GM12873 (cell line): Measurements from ENCODE around the gene GNAT1.

Source experiments
- CTCF ChIP-seq: IDR thresholded peaks from 2 replicates; pipeline ENCODE4 v1.5.1; 2012; ENCODE audit warnings: low read depth, mild to moderate bottlenecking, moderate library complexity, low read length, control low read depth; ENCODE audit not compliant: insufficient read depth; ENCODE audit errors: missing control alignments

GNAT1 gene

GRCh38 chr3:50151728-50152127 lies 39.7 kb upstream of the GNAT1 start:
- no peak for TF ChIP-seq CTCF

- no peak for TF ChIP-seq CTCF
These were observed 37.5 kb upstream of the GNAT1 start for GRCh38 chr3:50153782-50154475.

- peak; percentile 32 for TF ChIP-seq CTCF
These were observed 37.0 kb upstream of the GNAT1 start for GRCh38 chr3:50154476-50154839.

DNA sequence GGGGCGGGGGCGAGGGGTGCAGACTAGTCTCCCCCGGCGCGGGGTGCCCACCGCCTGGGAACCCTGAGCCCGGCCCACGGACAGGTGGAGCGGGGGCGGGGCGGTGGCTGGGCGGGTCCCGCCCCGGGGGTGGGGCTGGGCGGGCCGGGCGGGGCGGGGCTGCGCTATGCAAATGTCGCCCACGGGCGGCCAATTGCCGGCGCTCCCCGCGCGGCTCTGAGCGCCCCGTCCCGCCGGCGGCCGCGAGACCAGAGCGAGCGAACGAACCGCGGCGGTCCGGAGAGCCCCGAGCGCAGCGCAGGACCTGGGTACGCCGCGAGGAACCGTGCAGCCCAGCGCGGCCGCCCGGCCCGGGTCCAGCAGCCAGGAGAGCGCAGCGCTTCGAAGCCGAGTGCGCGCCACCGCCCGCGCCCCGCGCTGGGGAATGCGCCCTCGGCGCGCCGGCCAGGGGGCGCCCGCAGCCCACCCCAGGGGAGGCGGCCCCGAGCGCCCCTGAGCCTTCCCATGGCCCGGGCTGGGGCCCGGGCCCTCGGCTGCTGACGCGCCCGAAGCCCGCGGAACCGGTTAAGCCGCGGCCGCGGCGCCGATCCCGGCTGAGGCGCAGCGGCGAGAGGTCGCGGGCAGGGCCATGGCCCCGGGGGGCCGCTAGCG lies 36.4 kb upstream of the GNAT1 start, which contains the start of gene SEMA3F:
SEMA3F (plus strand) TSS at position 485 of the 651 bp plus-strand sequence. CDS start 4,299 bp downstream, outside the sequence.
- no peak for TF ChIP-seq CTCF

DNA sequence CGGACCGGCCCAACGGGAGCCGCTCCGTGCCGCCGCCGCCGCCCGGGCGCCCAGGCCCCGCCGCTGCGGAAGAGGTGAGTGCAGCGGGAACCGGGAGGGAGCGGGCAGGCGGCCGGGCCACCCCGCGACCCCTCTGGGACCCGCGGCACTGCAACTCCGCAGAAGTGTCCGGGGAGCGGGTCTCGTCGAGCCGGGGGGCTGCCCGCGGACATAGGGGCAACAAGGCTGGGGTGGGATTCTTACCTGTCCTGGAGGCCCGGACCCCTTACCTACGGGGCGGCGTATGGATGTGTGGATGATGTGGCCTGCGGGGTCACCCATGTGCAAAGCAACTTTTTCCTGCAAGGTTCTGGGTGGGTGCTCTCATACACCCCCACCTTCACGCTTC lies 35.9 kb upstream of the GNAT1 start:
- no peak for TF ChIP-seq CTCF

GRCh38 chr3:50155891-50156290 lies 35.5 kb upstream of the GNAT1 start:
- TF ChIP-seq CTCF: no peak

GRCh38 chr3:50156549-50157493 lies 34.6 kb upstream of the GNAT1 start:
- TF ChIP-seq CTCF: no peak
